ENCODE data around the gene HOXC11.
A peak's percentile ranks its signal among the peaks of the same experiment; 100 is the strongest.

HOXC11 gene

DNA sequence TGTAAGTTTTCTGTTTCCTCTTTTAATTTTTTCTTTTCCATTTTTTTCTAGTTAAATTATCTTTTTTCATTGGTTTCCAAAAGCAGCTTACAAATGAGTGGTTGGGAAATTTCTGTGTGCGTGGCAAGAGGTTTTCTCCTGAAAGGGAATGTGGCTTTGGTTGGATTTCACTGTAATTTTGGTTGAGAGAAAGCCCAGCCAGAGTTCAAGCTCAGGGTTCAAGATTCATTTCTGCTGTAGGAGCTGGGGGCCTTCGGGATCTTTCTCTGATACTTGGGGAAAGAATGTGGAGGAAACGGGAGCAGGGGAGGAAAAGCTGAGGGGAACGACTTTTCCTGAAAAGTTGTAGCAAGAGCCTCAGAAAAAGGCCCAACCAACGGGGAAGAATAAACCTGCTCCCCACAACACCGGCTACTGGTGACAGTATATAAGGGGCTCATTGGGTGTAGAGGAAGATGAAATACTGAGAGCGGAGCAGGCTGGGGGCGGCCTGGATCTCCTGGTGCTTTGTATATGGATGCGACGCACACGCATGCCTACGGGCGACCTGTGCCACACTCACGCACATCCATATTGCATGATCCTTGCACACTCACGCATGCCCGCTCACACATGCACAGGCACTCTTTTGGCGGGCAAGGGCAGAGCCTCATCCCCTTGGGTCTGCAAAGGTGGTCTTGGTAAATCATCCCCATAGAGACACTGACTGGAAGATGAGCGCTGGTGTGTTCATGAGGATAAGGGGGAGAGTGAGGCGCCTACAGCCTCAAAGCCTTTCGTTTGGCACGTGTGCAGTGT lies 14.0 kb downstream of the HOXC11 start:
- in situ Hi-C loops (cut with MboI; ENCODE audit: low sequenced_read_pairs, unreplicated experiment), result no loop called here
- TF ChIP-seq, protein P1, sequence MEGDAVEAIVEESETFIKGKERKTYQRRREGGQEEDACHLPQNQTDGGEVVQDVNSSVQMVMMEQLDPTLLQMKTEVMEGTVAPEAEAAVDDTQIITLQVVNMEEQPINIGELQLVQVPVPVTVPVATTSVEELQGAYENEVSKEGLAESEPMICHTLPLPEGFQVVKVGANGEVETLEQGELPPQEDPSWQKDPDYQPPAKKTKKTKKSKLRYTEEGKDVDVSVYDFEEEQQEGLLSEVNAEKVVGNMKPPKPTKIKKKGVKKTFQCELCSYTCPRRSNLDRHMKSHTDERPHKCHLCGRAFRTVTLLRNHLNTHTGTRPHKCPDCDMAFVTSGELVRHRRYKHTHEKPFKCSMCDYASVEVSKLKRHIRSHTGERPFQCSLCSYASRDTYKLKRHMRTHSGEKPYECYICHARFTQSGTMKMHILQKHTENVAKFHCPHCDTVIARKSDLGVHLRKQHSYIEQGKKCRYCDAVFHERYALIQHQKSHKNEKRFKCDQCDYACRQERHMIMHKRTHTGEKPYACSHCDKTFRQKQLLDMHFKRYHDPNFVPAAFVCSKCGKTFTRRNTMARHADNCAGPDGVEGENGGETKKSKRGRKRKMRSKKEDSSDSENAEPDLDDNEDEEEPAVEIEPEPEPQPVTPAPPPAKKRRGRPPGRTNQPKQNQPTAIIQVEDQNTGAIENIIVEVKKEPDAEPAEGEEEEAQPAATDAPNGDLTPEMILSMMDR (IDR thresholded peaks at IDR 0.05; ENCODE audit: borderline replicate concordance, control extremely low read depth, extremely low read depth, insufficient read depth, missing control alignments), result no peak
- no peak for DNase-seq (ENCODE audit: low spot score)

DNA sequence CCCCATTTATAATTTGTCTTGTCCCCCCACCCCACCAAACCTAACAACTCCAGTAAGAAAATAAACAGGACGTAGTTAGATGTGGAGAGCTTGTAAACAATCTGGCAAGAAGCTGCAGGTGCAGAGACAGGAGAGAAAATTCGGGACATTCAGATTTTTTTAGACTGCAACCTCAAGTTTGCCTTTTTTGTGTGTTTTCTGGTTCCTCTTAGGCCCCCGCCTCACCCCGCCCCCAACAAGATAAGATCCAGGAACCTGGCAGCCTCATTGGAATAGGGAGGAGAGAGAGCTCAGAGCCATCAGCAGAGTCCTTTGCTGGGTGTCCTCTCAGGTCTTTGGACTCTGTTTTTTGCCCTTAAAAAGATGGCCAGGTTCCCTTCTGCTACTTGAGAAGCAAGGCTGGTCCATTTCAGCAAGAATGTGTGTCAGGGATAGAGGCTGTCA lies 14.9 kb downstream of the HOXC11 start:
- no peak for DNase-seq (ENCODE audit: low spot score)
- TF ChIP-seq, protein P1 (IDR thresholded peaks at IDR 0.05; ENCODE audit: borderline replicate concordance, control extremely low read depth, extremely low read depth, insufficient read depth, missing control alignments), result no peak
- in situ Hi-C loops (cut with MboI; ENCODE audit: low sequenced_read_pairs, unreplicated experiment), result no loop called here

DNA sequence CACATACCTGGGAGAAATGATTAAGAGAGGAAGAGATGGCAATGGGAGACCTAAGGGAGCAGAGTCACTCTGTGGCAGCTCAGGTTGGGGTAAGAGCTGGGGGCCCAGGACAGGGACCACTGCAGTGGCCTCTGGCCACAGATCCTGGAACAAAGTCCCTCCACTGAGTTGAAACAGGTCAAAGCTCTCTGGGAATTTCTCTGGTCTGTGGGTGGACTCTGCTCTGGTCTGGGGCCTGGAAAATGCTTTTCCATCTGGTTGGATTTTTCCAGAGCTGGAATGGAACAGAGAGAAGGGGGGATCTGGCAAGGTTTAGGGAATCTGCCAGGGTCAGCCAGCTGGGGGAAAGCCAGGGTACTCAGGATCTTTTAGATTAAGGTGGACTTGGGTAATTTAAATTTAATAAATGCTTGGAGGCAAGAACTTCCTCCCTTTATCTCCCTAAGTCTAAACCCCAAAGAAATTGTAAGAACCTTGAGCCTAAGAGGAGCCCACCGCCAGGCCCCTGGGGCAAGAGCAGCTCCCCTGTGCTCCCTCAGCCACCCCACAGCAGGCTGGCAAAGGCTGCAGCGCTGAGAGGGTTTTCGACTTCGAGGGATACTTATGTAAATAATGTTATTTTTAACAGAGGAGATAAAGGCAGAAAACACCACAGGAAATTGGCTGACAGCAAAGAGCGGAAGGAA lies 15.8 kb downstream of the HOXC11 start:
- DNase-seq (ENCODE audit: low spot score), result no peak
- in situ Hi-C loops (cut with MboI; ENCODE audit: low sequenced_read_pairs, unreplicated experiment), result no loop called here
- TF ChIP-seq, protein P1 (IDR thresholded peaks at IDR 0.05; ENCODE audit: borderline replicate concordance, control extremely low read depth, extremely low read depth, insufficient read depth, missing control alignments), result no peak

DNA sequence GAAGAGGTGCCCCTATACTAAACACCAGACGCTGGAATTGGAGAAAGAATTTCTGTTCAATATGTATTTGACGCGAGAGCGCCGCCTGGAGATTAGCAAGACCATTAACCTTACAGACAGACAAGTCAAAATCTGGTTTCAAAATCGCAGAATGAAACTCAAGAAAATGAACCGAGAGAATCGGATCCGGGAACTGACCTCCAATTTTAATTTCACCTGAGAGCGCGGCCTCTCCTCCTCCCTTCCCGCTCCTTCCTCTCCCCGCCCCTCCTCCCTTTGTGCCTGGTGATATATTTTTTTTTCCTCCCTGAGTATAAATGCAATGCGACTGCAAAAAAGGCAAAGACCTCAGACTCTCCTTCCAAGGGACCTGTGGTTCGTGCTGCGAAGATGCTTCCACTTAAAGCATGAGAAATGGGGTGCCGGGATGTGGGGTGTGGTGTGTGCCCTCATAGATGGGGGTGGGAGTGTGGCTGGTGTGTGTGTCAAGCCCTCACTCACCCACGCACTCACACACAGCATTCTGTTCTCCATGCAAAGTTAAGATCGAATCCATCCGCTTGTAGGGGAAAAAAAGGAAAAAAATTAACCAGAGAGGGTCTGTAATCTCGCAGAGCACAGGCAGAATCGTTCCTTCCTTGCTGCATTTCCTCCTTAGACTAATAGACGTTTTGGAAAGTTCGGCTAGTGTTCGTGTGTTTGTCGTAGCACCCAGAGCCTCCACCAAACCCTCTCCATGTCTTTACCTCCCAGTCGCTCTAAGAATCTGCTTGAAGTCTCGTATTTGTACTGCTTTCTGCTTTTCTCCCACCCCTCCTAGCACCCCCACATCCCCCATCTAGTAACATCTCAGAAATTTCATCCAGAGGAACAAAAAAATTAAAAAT lies 16.5 kb downstream of the HOXC11 start:
- in situ Hi-C loops (cut with MboI; ENCODE audit: low sequenced_read_pairs, unreplicated experiment), result no loop called here
- TF ChIP-seq, protein P1 (IDR thresholded peaks at IDR 0.05; ENCODE audit: borderline replicate concordance, control extremely low read depth, extremely low read depth, insufficient read depth, missing control alignments), result peak; percentile 53
- DNase-seq (ENCODE audit: low spot score), result peak; percentile 73

DNA sequence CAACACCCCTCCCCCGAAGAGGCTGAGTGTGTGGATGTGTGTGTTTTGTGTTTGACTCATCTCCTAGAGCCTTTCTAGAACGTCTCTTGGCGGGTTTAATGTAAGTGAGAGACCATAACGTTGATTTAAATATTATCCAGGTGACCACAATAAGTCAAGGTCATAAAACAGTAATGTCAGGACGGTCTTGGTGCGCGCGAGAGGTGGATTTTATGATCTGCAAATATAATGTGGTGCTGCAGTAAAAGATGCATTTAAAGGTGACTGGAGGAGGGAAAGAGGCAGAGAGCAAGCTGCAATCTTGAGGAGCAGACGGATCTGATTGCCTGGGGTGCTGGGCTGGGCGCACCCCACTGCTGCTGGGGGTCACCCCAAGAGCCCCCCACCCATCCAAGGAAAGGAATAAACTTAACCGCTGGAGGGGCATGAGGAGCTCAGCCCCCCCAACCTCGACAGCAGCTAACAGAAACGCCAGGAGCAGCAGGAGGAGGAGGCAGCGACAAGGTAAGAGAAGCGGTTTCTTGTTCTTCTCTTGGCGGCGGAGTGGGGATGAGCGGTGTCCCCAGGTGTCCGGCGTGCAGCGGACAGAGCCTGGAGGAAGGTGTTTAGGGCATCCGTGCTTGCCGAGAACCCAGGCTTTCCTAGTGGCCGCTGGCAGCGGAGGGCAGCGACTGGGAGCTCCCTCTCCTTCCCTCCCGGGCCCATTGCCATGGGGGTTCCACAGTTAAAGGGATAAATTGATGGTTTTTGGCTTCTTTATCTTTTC lies 17.6 kb downstream of the HOXC11 start:
- in situ Hi-C loops (cut with MboI; ENCODE audit: low sequenced_read_pairs, unreplicated experiment), result no loop called here
- TF ChIP-seq, protein P1 (IDR thresholded peaks at IDR 0.05; ENCODE audit: borderline replicate concordance, control extremely low read depth, extremely low read depth, insufficient read depth, missing control alignments), result no peak
- no peak for DNase-seq (ENCODE audit: low spot score)

All from GM13976 (cell line).